H1 (cell line): ENCODE data around the gene SPARC. TPM values are rescaled to one million over a fixed set of nuclear protein-coding genes. Genes with fewer than 3 reads are reported as not detected.

ENCODE experiments used
- CTCF ChIA-PET: fragments of 300-600 bp; sonication (Branson Sonifier 250); formaldehyde crosslinking; loops from one replicate; lab custom pipeline; 2021; ENCODE audit not compliant: partially characterized antibody; lab: Charles Lee
- POLR2A ChIA-PET: fragments of 300-600 bp; sonication (Branson Sonifier 250); formaldehyde crosslinking; loops from one replicate; lab custom pipeline; 2021; ENCODE audit warnings: inconsistent platforms; ENCODE audit not compliant: partially characterized antibody; lab: Charles Lee
- DNase-seq, 2 experiments: peaks; one replicate each; pipeline versions ENCODE4 v3.0.0 to v3.0.0-alpha.2; 2010 to 2022; ENCODE audit warnings: low spot score in 2 of 2, low read depth in 1 of 2, mixed read lengths in 1 of 2
- FAIRE-seq: peaks from 2 replicates; lab custom pipeline; 2011; peaks lifted over from hg19 to GRCh38; lab: Jason Lieb, UNC
- H2AFZ ChIP-seq: 2 replicates; pipeline ENCODE4 v1.8.1; 2012; ENCODE audit warnings: low read length, inconsistent platforms
- H2AK5ac ChIP-seq: 2 replicates; pipeline ENCODE4 v1.6.1; 2013; ENCODE audit warnings: low read depth, low read length
- H2BK120ac ChIP-seq: replicated peaks from 2 replicates; pipeline ENCODE3; 2013; ENCODE audit warnings: low read depth, low read length, inconsistent platforms
- H2BK12ac ChIP-seq: 2 replicates; pipeline ENCODE4 v1.6.1; 2013; ENCODE audit warnings: low read depth, low read length
- H2BK15ac ChIP-seq: 2 replicates; pipeline ENCODE4 v1.6.1; 2013; ENCODE audit warnings: low read length
- H2BK20ac ChIP-seq: 2 replicates; pipeline ENCODE4 v1.6.1; 2013; ENCODE audit warnings: low read length
- H2BK5ac ChIP-seq: 2 replicates; pipeline ENCODE4 v1.6.1; 2013; ENCODE audit warnings: low read depth, low read length
- H3K14ac ChIP-seq: 2 replicates; pipeline ENCODE4 v1.6.1; 2013; ENCODE audit warnings: inconsistent platforms; ENCODE audit not compliant: insufficient read length
- H3K18ac ChIP-seq: 2 replicates; pipeline ENCODE4 v1.6.1; 2013; ENCODE audit warnings: low read length; ENCODE audit errors: extremely low read depth
- H3K23ac ChIP-seq: 2 replicates; pipeline ENCODE4 v1.6.1; 2013; ENCODE audit warnings: inconsistent platforms; ENCODE audit not compliant: insufficient read length
- H3K23me2 ChIP-seq: 2 replicates; pipeline ENCODE4 v1.6.1; 2013; ENCODE audit warnings: low read depth, low read length
- H3K27ac ChIP-seq: 2 replicates; pipeline ENCODE4 v1.6.1; 2011; ENCODE audit warnings: low read depth, low read length, inconsistent platforms
- H3K27me3 ChIP-seq, 4 experiments: replicated peaks in 1 of 4; 1 replicate in 1 of 4; 2 replicates in 3 of 4; pipeline versions ENCODE4 v1.6.1 to v1.8.1; 2011 to 2013; ENCODE audit warnings: low read length in 3 of 4, mild to moderate bottlenecking in 3 of 4, inconsistent platforms in 2 of 4, mixed read lengths in 2 of 4, moderate library complexity in 1 of 4; ENCODE audit not compliant: control insufficient read depth in 3 of 4, insufficient read depth in 3 of 4; ENCODE audit errors: extremely low read depth in 1 of 4
- H3K36me3 ChIP-seq, 4 experiments: 2 replicates each; pipeline versions ENCODE4 v1.6.1 to v1.8.1; 2011 to 2013; ENCODE audit warnings: mild to moderate bottlenecking in 4 of 4, low read length in 3 of 4, moderate library complexity in 2 of 4, control low read depth in 1 of 4, inconsistent platforms in 1 of 4; ENCODE audit not compliant: insufficient read depth in 4 of 4, control insufficient read depth in 2 of 4
- H3K4ac ChIP-seq: replicated peaks from 2 replicates; pipeline ENCODE3; 2013; ENCODE audit warnings: low read length, low read depth, mixed read lengths, inconsistent platforms; ENCODE audit not compliant: insufficient read length
- H3K4me1 ChIP-seq, 4 experiments: replicated peaks in 1 of 4; 1 replicate in 1 of 4; 2 replicates in 3 of 4; pipeline versions ENCODE4 v1.6.1 to v1.8.1; 2011 to 2013; ENCODE audit warnings: low read length in 3 of 4, inconsistent platforms in 2 of 4, mixed read lengths in 1 of 4; ENCODE audit not compliant: insufficient read depth in 4 of 4, control insufficient read depth in 3 of 4
- H3K4me2 ChIP-seq, 2 experiments: 2 replicates each; pipeline versions ENCODE4 v1.6.1 to v1.8.1; 2011 to 2013; ENCODE audit warnings: low read depth in 2 of 2, low read length in 2 of 2, control low read depth in 1 of 2, inconsistent platforms in 1 of 2, mild to moderate bottlenecking in 1 of 2; ENCODE audit not compliant: insufficient read depth in 1 of 2
- H3K4me3 ChIP-seq, 4 experiments: fragments of 200-600, 300-600 bp in 1 of 4; sonication (generic), shearing (Covaris generic), sonication (Bioruptor Twin) in 1 of 4; 2 replicates each; pipeline versions ENCODE4 v1.5.1 to v1.8.1; 2011 to 2016; ENCODE audit warnings: low read length in 4 of 4, low read depth in 3 of 4, control low read depth in 2 of 4, inconsistent platforms in 2 of 4, mild to moderate bottlenecking in 2 of 4, mixed read lengths in 1 of 4, moderate library complexity in 1 of 4; ENCODE audit not compliant: insufficient read depth in 2 of 4; ENCODE audit errors: extremely low read depth in 1 of 4
- H3K56ac ChIP-seq: replicated peaks from 2 replicates; pipeline ENCODE3; 2013; ENCODE audit warnings: low read depth, mild to moderate bottlenecking, mixed read lengths, low read length, inconsistent platforms; ENCODE audit not compliant: insufficient read length
- H3K79me1 ChIP-seq: 2 replicates; pipeline ENCODE4 v1.6.1; 2013; ENCODE audit warnings: low read depth, low read length, control low read depth
- H3K79me2 ChIP-seq, 2 experiments: 2 replicates each; pipeline versions ENCODE4 v1.6.1 to v1.8.1; 2012 to 2013; ENCODE audit warnings: low read length in 2 of 2, mild to moderate bottlenecking in 2 of 2, inconsistent platforms in 1 of 2; ENCODE audit not compliant: insufficient read depth in 2 of 2, control insufficient read depth in 1 of 2
- H3K9ac ChIP-seq, 4 experiments: replicated peaks in 1 of 4; 1 replicate in 1 of 4; 2 replicates in 3 of 4; pipeline versions ENCODE4 v1.6.1 to v1.8.1; 2011 to 2013; ENCODE audit warnings: low read depth in 3 of 4, low read length in 3 of 4, control low read depth in 2 of 4, mild to moderate bottlenecking in 2 of 4, moderate library complexity in 2 of 4, inconsistent platforms in 1 of 4; ENCODE audit errors: extremely low read depth in 1 of 4
- H3K9me3 ChIP-seq, 2 experiments: 2 replicates each; pipeline versions ENCODE4 v1.6.1 to v1.8.1; 2012 to 2013; ENCODE audit warnings: mild to moderate bottlenecking in 2 of 2, moderate library complexity in 2 of 2, control low read depth in 1 of 2, inconsistent platforms in 1 of 2, low read depth in 1 of 2, low read length in 1 of 2, mixed read lengths in 1 of 2; ENCODE audit not compliant: insufficient read depth in 2 of 2
- H4K20me1 ChIP-seq, 2 experiments: replicated peaks in 1 of 2; 2 replicates each; pipeline versions ENCODE3 to v1.8.1; 2011 to 2013; ENCODE audit warnings: inconsistent platforms in 2 of 2, low read length in 2 of 2, mild to moderate bottlenecking in 1 of 2; ENCODE audit not compliant: insufficient read depth in 2 of 2, control insufficient read depth in 1 of 2
- H4K5ac ChIP-seq: 2 replicates; pipeline ENCODE4 v1.6.1; 2013; ENCODE audit warnings: low read length, low read depth, mixed read lengths, inconsistent platforms; ENCODE audit not compliant: insufficient read length
- H4K8ac ChIP-seq: 2 replicates; pipeline ENCODE4 v1.8.0; 2013; ENCODE audit warnings: mild to moderate bottlenecking, moderate library complexity, low read length, inconsistent platforms; ENCODE audit not compliant: insufficient read depth; ENCODE audit errors: extremely low read depth
- H4K91ac ChIP-seq: replicated peaks from 2 replicates; pipeline ENCODE3; 2013; ENCODE audit warnings: low read length, mixed read lengths, inconsistent platforms; ENCODE audit not compliant: insufficient read length
- ATF3 ChIP-seq: IDR thresholded peaks from 2 replicates; pipeline ENCODE4 v1.6.1; 2011; ENCODE audit warnings: low read depth, mild to moderate bottlenecking, low read length; ENCODE audit not compliant: insufficient read depth
- WGBS, 2 experiments: shearing (Covaris generic) in 1 of 2; methylation state at CpG; one replicate each; pipeline versions ENCODE4 v1.1.6 to v1.1.7; 2013 to 2015; ENCODE audit warnings: low lambda C conversion rate in 2 of 2, mixed read lengths in 2 of 2, inconsistent platforms in 1 of 2, low coverage in 1 of 2, missing lambda C conversion rate in 1 of 2; ENCODE audit not compliant: insufficient replicate concordance in 2 of 2, insufficient coverage in 1 of 2, insufficient read length in 1 of 2; ENCODE audit errors: extremely low coverage in 1 of 2, missing lambda C conversion rate in 1 of 2; 5-methylcytosine and 5-hydroxymethylcytosine counted together
- polyA plus RNA-seq, 7 experiments: library from polyadenylated mRNA; depleted of rRNA in 3 of 7; stranded (reverse) in 5 of 7; unstranded in 2 of 7; fragments of >200 nt in 5 of 7; fragments of 200-250 nt in 2 of 7; gene quantifications; 1 replicate in 5 of 7; 2 replicates in 1 of 7; 4 replicates in 1 of 7; pipeline versions ENCODE4 v1.2.1 to v1.2.3, GENCODE V29; 2011 to 2013; ENCODE audit warnings: missing spikeins in 2 of 7, mixed read lengths in 2 of 7
- total RNA-seq: library from RNA; stranded (reverse); fragmentation: NEBNext Ultra II Directional; extraction: Animal tissue kit (Norgen Biotek cat#: 25700); gene quantifications from 2 replicates; pipeline ENCODE4 v1.2.1, GENCODE V29; 2021

The SPARC gene
- total and polyA plus RNA-seq, 2 of the 8 experiments (the other 6 are each of a cell fraction or from before 2014, with no cell fraction given), result 375 to 438 TPM

- no peaks in the 10 kb centered on the region for H3K79me1 ChIP-seq
- 94% methylated on average over 1 of the region's 1 CpG; no CpG with 5 or more reads in 1 of the 2 experiments for WGBS, 2 experiments
- H3K27me3 ChIP-seq, result no peaks in the 10 kb centered on the region
- H3K9me3 ChIP-seq, result no peaks in the 10 kb centered on the region
- no peak overlapping the region for H3K4me3 ChIP-seq
- H2BK15ac ChIP-seq, result no peak overlapping the region
- no peak overlapping the region for H2BK5ac ChIP-seq
- no peak overlapping the region for H3K56ac ChIP-seq
- no peak overlapping the region for H3K9ac ChIP-seq
- no peak overlapping the region for H2BK120ac ChIP-seq
- no peak overlapping the region for H2BK12ac ChIP-seq
- FAIRE-seq (no peak), DNase-seq (no peak)
- H3K36me3 ChIP-seq, result no peaks in the 10 kb centered on the region
- no peak overlapping the region for H2AK5ac ChIP-seq
- no peak overlapping the region for H4K91ac ChIP-seq
- TF ChIP-seq ATF3, result no peak
- no peak overlapping the region for H3K4me2 ChIP-seq
- H2BK20ac ChIP-seq, result no peak overlapping the region
- H3K4me1 ChIP-seq, result peaks cover 3 to 14% (median 6%) of the 10 kb centered on the region in 4 experiments
- H3K79me2 ChIP-seq, result no peaks in the 10 kb centered on the region
- H3K14ac ChIP-seq, result no peak overlapping the region
- POLR2A ChIA-PET, result interaction anchor here (1.0 to 2.0 kb wide), 7 partner anchors 9 to 44 kb away, joined by 3 to 14 read pairs (median 3); no protein-coding TSS in a partner anchor
- no peak overlapping the region for H4K8ac ChIP-seq
- no peaks in the 10 kb centered on the region for H4K20me1 ChIP-seq
- H3K18ac ChIP-seq, result no peak overlapping the region
- no peak overlapping the region for H4K5ac ChIP-seq
- no peaks in the 10 kb centered on the region for H3K23me2 ChIP-seq
- CTCF ChIA-PET, result interaction anchor here (1.6 to 7.9 kb wide), 11 partner anchors 8 to 45 kb away, joined by 5 to 53 read pairs (median 9); partner anchors contain the start of gene SPARC
- no peak overlapping the region for H2AFZ ChIP-seq
- H3K23ac ChIP-seq, result no peak overlapping the region
- H3K4ac ChIP-seq, result no peak overlapping the region
- H3K27ac ChIP-seq, result no peak overlapping the region
Measured at GRCh38 chr5:151695464-151695863, 8.7 kb upstream of the SPARC start.
